Neural progenitor cell (in vitro differentiated cells): ENCODE data around the gene ZNF292.

Source experiments
- CTCF ChIP-seq: fragments of 200-600 bp; sonication (generic); IDR thresholded peaks from 2 replicates; pipeline ENCODE4 v1.5.1; 2017; ENCODE audit warnings: antibody characterized with exemption, mild to moderate bottlenecking
- EZH2 ChIP-seq: fragments of 200-600 bp; sonication (generic); IDR thresholded peaks from 2 replicates; pipeline ENCODE4 v1.6.1; 2017; ENCODE audit warnings: antibody characterized with exemption, mild to moderate bottlenecking, moderate library complexity
- EZH2phosphoT487 ChIP-seq: fragments of 200-600 bp; sonication (generic); IDR thresholded peaks from 2 replicates; pipeline ENCODE4 v1.6.1; 2017; ENCODE audit warnings: antibody characterized with exemption

- no peak for TF ChIP-seq CTCF
- TF ChIP-seq EZH2phosphoT487, result no peak
- TF ChIP-seq EZH2, result no peak
Observed at GRCh38 chr6:87127737-87128136, 27.6 kb upstream of the ZNF292 start.
